Gastrocnemius medialis (tissue), 4 donors: Measurements from ENCODE around the gene ARHGAP8. TPM values are rescaled to one million over a fixed set of nuclear protein-coding genes. Genes with fewer than 3 reads are reported as not detected.

ENCODE experiments used
- ATAC-seq, 2 donors: fragments of 150-250 bp; one replicate each; pipeline ENCODE4 v1.9.1; 2016
- DNase-seq, 2 donors: peaks; one replicate each; pipeline ENCODE4 v3.0.0-alpha.2; 2019
- H3K27ac ChIP-seq, 4 donors: fragments of 200-600 bp; sonication (generic); 1 replicate in 1 of 4; 2 replicates in 3 of 4; pipeline ENCODE4 v1.5.1; 2016 to 2018; ENCODE audit warnings: mild to moderate bottlenecking in 2 of 4, moderate library complexity in 1 of 4
- H3K27me3 ChIP-seq, 3 donors: fragments of 200-600 bp; sonication (generic) in 2 of 3; 1 replicate in 1 of 3; 2 replicates in 2 of 3; pipeline versions ENCODE4 v1.5.1 to v1.6.0; 2016 to 2019; ENCODE audit warnings: mild to moderate bottlenecking in 1 of 3, moderate library complexity in 1 of 3
- H3K36me3 ChIP-seq, 2 donors: fragments of 200-600 bp; sonication (generic) in 1 of 2; one replicate each; pipeline ENCODE4 v1.5.1; 2017 to 2018
- H3K4me1 ChIP-seq, 2 donors: fragments of 200-600 bp; sonication (generic) in 1 of 2; one replicate each; pipeline ENCODE4 v1.5.1; 2016 to 2017; ENCODE audit warnings: mild to moderate bottlenecking in 2 of 2
- H3K4me3 ChIP-seq, 4 donors: fragments of 200-600 bp; sonication (generic) in 3 of 4; 1 replicate in 1 of 4; 2 replicates in 3 of 4; pipeline ENCODE4 v1.5.1; 2016 to 2019; ENCODE audit warnings: mild to moderate bottlenecking in 2 of 4
- H3K9me3 ChIP-seq, 3 donors: fragments of 200-600 bp; sonication (generic) in 2 of 3; 1 replicate in 1 of 3; 2 replicates in 2 of 3; pipeline ENCODE4 v1.5.1; 2016 to 2019
- CTCF ChIP-seq, 5 experiments: fragments of 450-650 bp in 3 of 5; fragments of 200-600 bp in 2 of 5; sonication (generic) in 2 of 5; IDR thresholded peaks in 4 of 5; conservative IDR thresholded peaks in 1 of 5; 1 replicate in 4 of 5; 2 replicates in 1 of 5; pipeline ENCODE4 v1.5.1; 2016 to 2019; ENCODE audit warnings: antibody characterized with exemption in 5 of 5, mild to moderate bottlenecking in 3 of 5, moderate library complexity in 3 of 5
- POLR2A ChIP-seq, 2 donors: fragments of 450-650 bp; IDR thresholded peaks; one replicate each; pipeline ENCODE4 v1.6.1; 2017; ENCODE audit warnings: antibody characterized with exemption in 2 of 2, mild to moderate bottlenecking in 2 of 2, moderate library complexity in 2 of 2
- in situ Hi-C, 4 donors: fragments of 200-750 bp; cut with MboI; loops; one replicate each; pipeline versions ENCODE4 v1.15.0 to v1.8.0; 2017; ENCODE audit warnings: low sequenced_read_pairs in 4 of 4
- intact Hi-C: fragments of 100-400 bp; cut with DNase I; formaldehyde crosslinking; loops from one replicate; pipeline ENCODE4 v1.15.1; 2023; ENCODE audit warnings: low total_unique reads
- total RNA-seq, 4 donors: library from RNA; depleted of rRNA; stranded (reverse); fragments of >200 nt; gene quantifications; one replicate each; pipeline versions ENCODE4 v1.1.0 to v1.2.3, GENCODE V29; 2016

Gene ARHGAP8
- total RNA-seq, 4 donors from 2014 or later, result not detected

GRCh38 chr22:44888491-44889254, 136.3 kb downstream of the ARHGAP8 start:
- no peak overlapping the region for H3K27ac ChIP-seq
- intact Hi-C loops, result no loop called here
- in situ Hi-C loops, result no loop called here
- TF ChIP-seq CTCF (IDR thresholded peaks at IDR 0.05 in 4 of 5, conservative IDR thresholded peaks at IDR 0.05 in 1 of 5), result no peak
- TF ChIP-seq POLR2A (IDR thresholded peaks at IDR 0.05), result no peak
- H3K4me3 ChIP-seq, result no peak overlapping the region
- no peaks in the 10 kb centered on the region for H3K36me3 ChIP-seq
- no peaks in the 10 kb centered on the region for H3K4me1 ChIP-seq
- no peaks in the 10 kb centered on the region for H3K9me3 ChIP-seq
- no peaks in the 10 kb centered on the region for H3K27me3 ChIP-seq
- ATAC-seq (no peak), DNase-seq (no peak)

- DNase-seq, result no peak
- no peak for TF ChIP-seq POLR2A (IDR thresholded peaks at IDR 0.05)
- no peak for TF ChIP-seq CTCF (IDR thresholded peaks at IDR 0.05 in 4 of 5, conservative IDR thresholded peaks at IDR 0.05 in 1 of 5)
- H3K36me3 ChIP-seq, result no peaks in the 10 kb centered on the region
- no peak for ATAC-seq
- in situ Hi-C loops, result no loop called here
- H3K4me1 ChIP-seq, result no peaks in the 10 kb centered on the region
- no peaks in the 10 kb centered on the region for H3K27me3 ChIP-seq
- intact Hi-C loops, result no loop called here
- no peaks in the 10 kb centered on the region for H3K9me3 ChIP-seq
- no peak overlapping the region for H3K27ac ChIP-seq
- H3K4me3 ChIP-seq, result no peak overlapping the region
These were observed 137.0 kb downstream of the ARHGAP8 start for GRCh38 chr22:44889255-44889878.

- Histone ChIP-seq H3K27ac (no peak overlapping the region), H3K36me3 (no peaks in the 10 kb centered on the region), H3K9me3 (no peaks in the 10 kb centered on the region), H3K4me1 (no peaks in the 10 kb centered on the region), H3K4me3 (no peak overlapping the region), H3K27me3 (no peaks in the 10 kb centered on the region)
- intact Hi-C loops (no loop called here), in situ Hi-C loops (no loop called here)
- ATAC-seq (no peak), DNase-seq (no peak)
- no peak for TF ChIP-seq POLR2A (IDR thresholded peaks at IDR 0.05)
- no peak for TF ChIP-seq CTCF (IDR thresholded peaks at IDR 0.05 in 4 of 5, conservative IDR thresholded peaks at IDR 0.05 in 1 of 5)
These were observed 138.3 kb downstream of the ARHGAP8 start for GRCh38 chr22:44890416-44891292.

- DNase-seq (no peak), ATAC-seq (no peak)
- Histone ChIP-seq H3K36me3 (no peaks in the 10 kb centered on the region), H3K9me3 (no peaks in the 10 kb centered on the region), H3K27ac (no peak overlapping the region), H3K4me3 (no peak overlapping the region), H3K4me1 (no peaks in the 10 kb centered on the region), H3K27me3 (no peaks in the 10 kb centered on the region)
- intact Hi-C loops (no loop called here), in situ Hi-C loops (no loop called here)
- no peak for TF ChIP-seq CTCF (IDR thresholded peaks at IDR 0.05 in 4 of 5, conservative IDR thresholded peaks at IDR 0.05 in 1 of 5)
- TF ChIP-seq POLR2A (IDR thresholded peaks at IDR 0.05), result no peak
These were observed 138.9 kb downstream of the ARHGAP8 start for GRCh38 chr22:44891293-44891747.
